Measurements from ENCODE around the gene AGL. TPM values are rescaled to one million over a fixed set of nuclear protein-coding genes. Genes with fewer than 3 reads are reported as not detected.
"Not testable (repeated sequence)": the region's sequence is repeated elsewhere in the genome, so short reads cannot be mapped to it uniquely, and the experiment has no call there.

Gene AGL
- total and polyA plus RNA-seq, 4 experiments from 2014 or later, result 9.0 to 20.5 (median 15.0) TPM

GRCh38 chr1:99850459-99851291, 514 bp downstream of the AGL start:
- Histone ChIP-seq H3K27me3 (ENCODE audit: insufficient read depth, low read length) (no peaks in the 10 kb centered on the region), H3K4me1 (ENCODE audit: insufficient read depth, low read length) (peaks cover 18% of the 10 kb centered on the region), H3K9me3 (ENCODE audit: control insufficient read depth in 1 of 2, low read length in 2 of 2) (no peaks in the 10 kb centered on the region), H3K36me3 (ENCODE audit: insufficient read depth, low read length) (no peaks in the 10 kb centered on the region), H3K4me3 (ENCODE audit: low read length in 2 of 2) (peak overlapping the region; percentile 32 to 92), H3K27ac (ENCODE audit: low read depth, low read length) (peak overlapping the region; percentile 61)
- H3K27ac Mint-ChIP-seq, result peak overlapping the region; percentile 87 to 97 (median 92)
- CTCF ChIA-PET (ENCODE audit: partially characterized antibody), result interaction anchor here (2.0 kb wide), 1 partner anchor 1018 kb away, joined by 6 read pairs; no protein-coding TSS in a partner anchor
- intact Hi-C loops (cut with micrococcal nuclease), result loop anchor here (2.0 to 5.0 kb wide), 4 partner anchors 120 to 502 kb away; partner anchors contain the start of genes CDC14A, SASS6 and TRMT13
- H3K4me1 Mint-ChIP-seq, result peaks cover 21 to 34% (median 26%) of the 10 kb centered on the region in 4 donors
- H3K27me3 Mint-ChIP-seq, result no peaks in the 10 kb centered on the region
- DNase-seq, result no peak
- peaks cover 13 to 15% of the 10 kb centered on the region in 2 donors for H3K36me3 Mint-ChIP-seq
- no peaks in the 10 kb centered on the region for H3K9me3 Mint-ChIP-seq
- peak overlapping the region; percentile 97 to 99 (median 98) for H3K4me3 Mint-ChIP-seq
- POLR2A ChIA-PET (ENCODE audit: partially characterized antibody), result interaction anchor here (1.2 to 2.0 kb wide), 6 partner anchors 8 to 399 kb away, joined by 3 to 16 read pairs (median 5); partner anchors contain the start of genes DBT and SLC35A3

GRCh38 chr1:99851850-99852454, 1.8 kb downstream of the AGL start:
- Histone ChIP-seq H3K4me3 (ENCODE audit: low read length in 2 of 2) (no peak overlapping the region), H3K27ac (ENCODE audit: low read depth, low read length) (no peak overlapping the region), H3K4me1 (ENCODE audit: insufficient read depth, low read length) (peaks cover 18% of the 10 kb centered on the region), H3K36me3 (ENCODE audit: insufficient read depth, low read length) (no peaks in the 10 kb centered on the region), H3K9me3 (ENCODE audit: control insufficient read depth in 1 of 2, low read length in 2 of 2) (no peaks in the 10 kb centered on the region), H3K27me3 (ENCODE audit: insufficient read depth, low read length) (no peaks in the 10 kb centered on the region)
- H3K27me3 Mint-ChIP-seq, result no peaks in the 10 kb centered on the region
- peaks cover 18 to 19% of the 10 kb centered on the region in 2 donors for H3K36me3 Mint-ChIP-seq
- ChIA-PET POLR2A (ENCODE audit: partially characterized antibody) (interaction anchor here (1.3 kb wide), 1 partner anchor 118 kb away, joined by 3 read pairs; the partner anchor contains the start of gene SLC35A3), CTCF (ENCODE audit: partially characterized antibody) (interaction anchor here (0.7 to 0.8 kb wide), 2 partner anchors 136 to 1017 kb away, joined by 3 to 4 read pairs; no protein-coding TSS in a partner anchor)
- no peaks in the 10 kb centered on the region for H3K9me3 Mint-ChIP-seq
- peak overlapping the region in 6 of 8 donors; percentile 6 to 50 (median 40) for H3K4me3 Mint-ChIP-seq
- no peak for DNase-seq
- H3K27ac Mint-ChIP-seq, result peak overlapping the region in 3 of 7 donors; percentile 1 to 12 (median 8)
- H3K4me1 Mint-ChIP-seq, result peaks cover 21 to 34% (median 26%) of the 10 kb centered on the region in 4 donors
- intact Hi-C loops (cut with micrococcal nuclease), result loop anchor here (2.0 to 5.0 kb wide), 4 partner anchors 119 to 500 kb away; partner anchors contain the start of genes CDC14A, SASS6 and TRMT13

- Mint-ChIP-seq H3K4me3 (peak overlapping the region in 1 of 8 donors; percentile 5), H3K27ac (peak overlapping the region in 2 of 7 donors; percentile 9 to 46), H3K27me3 (no peaks in the 10 kb centered on the region), H3K9me3 (no peaks in the 10 kb centered on the region), H3K4me1 (peaks cover 21 to 34% (median 26%) of the 10 kb centered on the region in 4 donors), H3K36me3 (peaks cover 18 to 19% of the 10 kb centered on the region in 2 donors)
- Histone ChIP-seq H3K9me3 (ENCODE audit: control insufficient read depth in 1 of 2, low read length in 2 of 2) (no peaks in the 10 kb centered on the region), H3K27ac (ENCODE audit: low read depth, low read length) (no peak overlapping the region), H3K4me3 (ENCODE audit: low read length in 2 of 2) (no peak overlapping the region), H3K4me1 (ENCODE audit: insufficient read depth, low read length) (peaks cover 18% of the 10 kb centered on the region), H3K36me3 (ENCODE audit: insufficient read depth, low read length) (no peaks in the 10 kb centered on the region), H3K27me3 (ENCODE audit: insufficient read depth, low read length) (no peaks in the 10 kb centered on the region)
- no peak for DNase-seq
- ChIA-PET CTCF (ENCODE audit: partially characterized antibody) (interaction anchor here (0.7 kb wide), 1 partner anchor 135 kb away, joined by 3 read pairs; no protein-coding TSS in a partner anchor), POLR2A (ENCODE audit: partially characterized antibody) (no interaction called here)
- intact Hi-C loops (cut with micrococcal nuclease), result loop anchor here (5.0 kb wide), 1 partner anchor 500 kb away; the partner anchor contains the start of gene CDC14A
These were observed 2.5 kb downstream of the AGL start for GRCh38 chr1:99852648-99853047.

GRCh38 chr1:99855914-99856450, 5.8 kb downstream of the AGL start:
- Mint-ChIP-seq H3K4me3 (no peak overlapping the region), H3K27me3 (no peaks in the 10 kb centered on the region), H3K4me1 (peaks cover 10 to 16% (median 14%) of the 10 kb centered on the region in 4 donors), H3K36me3 (peaks cover 14 to 28% of the 10 kb centered on the region in 2 donors), H3K9me3 (no peaks in the 10 kb centered on the region), H3K27ac (no peak overlapping the region)
- H3K27ac ChIP-seq (ENCODE audit: low read depth, low read length), result no peak overlapping the region
- no peaks in the 10 kb centered on the region for H3K9me3 ChIP-seq (ENCODE audit: control insufficient read depth in 1 of 2, low read length in 2 of 2)
- peaks cover 6% of the 10 kb centered on the region for H3K4me1 ChIP-seq (ENCODE audit: insufficient read depth, low read length)
- CTCF ChIA-PET (ENCODE audit: partially characterized antibody), result no interaction called here
- POLR2A ChIA-PET (ENCODE audit: partially characterized antibody), result no interaction called here
- no peak overlapping the region for H3K4me3 ChIP-seq (ENCODE audit: low read length in 2 of 2)
- H3K36me3 ChIP-seq (ENCODE audit: insufficient read depth, low read length), result no peaks in the 10 kb centered on the region
- H3K27me3 ChIP-seq (ENCODE audit: insufficient read depth, low read length), result no peaks in the 10 kb centered on the region
- DNase-seq, result no peak
- intact Hi-C loops (cut with micrococcal nuclease), result no loop called here

- H3K9me3 Mint-ChIP-seq; H3K9me3 ChIP-seq (ENCODE audit: control insufficient read depth in 1 of 2, low read length in 2 of 2); H3K4me3 Mint-ChIP-seq; CTCF ChIA-PET (ENCODE audit: partially characterized antibody); H3K4me3 ChIP-seq (ENCODE audit: low read length in 2 of 2); H3K27ac Mint-ChIP-seq; H3K4me1 ChIP-seq (ENCODE audit: insufficient read depth, low read length); POLR2A ChIA-PET (ENCODE audit: partially characterized antibody); H3K27me3 Mint-ChIP-seq; H3K27ac ChIP-seq (ENCODE audit: low read depth, low read length); H3K36me3 ChIP-seq (ENCODE audit: insufficient read depth, low read length); intact Hi-C loops (cut with micrococcal nuclease); DNase-seq; H3K27me3 ChIP-seq (ENCODE audit: insufficient read depth, low read length): not testable (repeated sequence)
- Mint-ChIP-seq H3K36me3 (peaks cover 20 to 28% of the 10 kb centered on the region in 2 donors), H3K4me1 (peaks cover 5 to 11% (median 9%) of the 10 kb centered on the region in 4 donors)
These were observed 6.9 kb downstream of the AGL start for GRCh38 chr1:99857041-99857440.

GRCh38 chr1:99858286-99858685, 8.1 kb downstream of the AGL start:
- no peaks in the 10 kb centered on the region for H3K27me3 Mint-ChIP-seq
- CTCF ChIA-PET (ENCODE audit: partially characterized antibody), result no interaction called here
- H3K9me3 ChIP-seq (ENCODE audit: control insufficient read depth in 1 of 2, low read length in 2 of 2), result no peaks in the 10 kb centered on the region

More at GRCh38 chr1:99858286-99858685, 8.1 kb downstream of the AGL start:
- POLR2A ChIA-PET (ENCODE audit: partially characterized antibody), result interaction anchor here (0.6 kb wide), 1 partner anchor 8 kb away, joined by 3 read pairs; the partner anchor contains the start of gene AGL
- Mint-ChIP-seq H3K4me1 (peaks cover 0 to 2% (median 1%) of the 10 kb centered on the region in 4 donors), H3K9me3 (no peaks in the 10 kb centered on the region), H3K36me3 (peaks cover 22 to 26% of the 10 kb centered on the region in 2 donors), H3K27ac (no peak overlapping the region), H3K4me3 (no peak overlapping the region)
- no peak for DNase-seq
- no peak overlapping the region for H3K4me3 ChIP-seq (ENCODE audit: low read length in 2 of 2)
- no peaks in the 10 kb centered on the region for H3K4me1 ChIP-seq (ENCODE audit: insufficient read depth, low read length)
- H3K27me3 ChIP-seq (ENCODE audit: insufficient read depth, low read length), result no peaks in the 10 kb centered on the region
- no peak overlapping the region for H3K27ac ChIP-seq (ENCODE audit: low read depth, low read length)
- intact Hi-C loops (cut with micrococcal nuclease), result no loop called here
- peaks cover 4% of the 10 kb centered on the region for H3K36me3 ChIP-seq (ENCODE audit: insufficient read depth, low read length)
